GM18520 (cell line): ENCODE results near the gene IFTAP.

Experiments
- ATAC-seq: cut with Tn5 transposase; IDR thresholded peaks from one replicate; pipeline ENCODE4 v1.9.1; 2021; ENCODE audit not compliant: unreplicated experiment

IFTAP gene

GRCh38 chr11:36596880-36597279, 2.6 kb downstream of the IFTAP start:
- no peak for ATAC-seq

DNA sequence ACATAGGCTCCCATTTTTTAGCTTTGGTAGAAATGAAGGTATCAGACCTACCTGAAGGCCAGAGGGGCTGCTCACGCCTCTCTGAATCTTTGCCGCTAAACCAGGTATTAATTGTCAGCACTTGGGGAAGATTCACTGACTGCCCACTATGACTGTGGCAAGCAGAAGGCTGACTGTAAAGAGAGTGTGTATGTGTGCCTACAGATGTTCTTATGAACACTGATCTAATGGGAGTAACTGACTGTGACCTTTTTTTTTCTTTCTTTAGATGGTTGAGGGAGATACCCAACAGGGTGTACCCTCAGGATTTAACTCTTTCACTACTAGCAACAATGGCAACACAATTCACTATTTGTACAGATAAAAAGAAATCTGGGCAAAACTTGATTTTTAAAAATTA, 3.7 kb downstream of the IFTAP start, which contains the start of gene RAG2:
Gene RAG2 (minus strand): TSS at position 186 of the 400 bp plus-strand sequence. CDS start 4,068 bp downstream, outside the sequence.
- ATAC-seq = no peak

DNA sequence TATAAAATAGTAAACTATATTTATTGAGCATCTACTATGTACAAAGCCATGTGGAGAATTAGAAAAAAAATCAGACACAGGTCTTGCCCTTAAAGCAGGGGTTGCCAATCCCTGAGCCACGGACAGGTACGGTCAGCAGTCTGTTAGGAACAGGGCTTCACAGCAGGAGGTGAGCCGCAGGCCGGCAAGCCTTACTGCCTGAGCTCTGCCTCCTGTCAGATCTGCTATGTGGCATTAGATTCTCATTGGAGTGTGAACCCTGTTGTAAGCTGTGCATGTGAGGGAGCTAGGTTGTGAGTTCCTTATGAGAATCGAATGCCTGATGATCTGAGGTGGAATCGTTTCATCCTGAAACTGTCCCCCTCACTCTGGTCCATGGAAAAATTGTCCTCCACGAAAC, 5.9 kb downstream of the IFTAP start:
- ATAC-seq = no peak

- no peak for ATAC-seq
These were observed 6.9 kb downstream of the IFTAP start for GRCh38 chr11:36601155-36601554.

DNA sequence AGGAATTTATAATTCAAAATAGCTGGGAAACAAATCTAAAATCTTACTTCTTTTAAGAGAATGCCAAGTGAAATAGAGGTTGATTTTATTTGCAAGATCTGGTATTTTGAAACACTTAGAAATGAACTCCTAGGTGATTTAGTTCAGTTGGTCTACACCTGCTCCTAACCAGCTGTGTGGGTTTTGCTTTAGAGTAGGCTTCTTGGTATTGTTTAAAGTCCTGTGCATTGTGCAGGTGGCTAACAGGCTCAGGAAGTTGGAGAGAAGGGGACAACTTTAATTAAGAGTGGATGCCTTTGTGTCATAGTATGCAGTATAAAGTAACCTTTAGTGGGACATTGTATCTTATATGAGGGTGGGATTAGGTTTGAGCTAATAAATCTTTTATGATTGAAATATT, 7.8 kb downstream of the IFTAP start:
- ATAC-seq = no peak

DNA sequence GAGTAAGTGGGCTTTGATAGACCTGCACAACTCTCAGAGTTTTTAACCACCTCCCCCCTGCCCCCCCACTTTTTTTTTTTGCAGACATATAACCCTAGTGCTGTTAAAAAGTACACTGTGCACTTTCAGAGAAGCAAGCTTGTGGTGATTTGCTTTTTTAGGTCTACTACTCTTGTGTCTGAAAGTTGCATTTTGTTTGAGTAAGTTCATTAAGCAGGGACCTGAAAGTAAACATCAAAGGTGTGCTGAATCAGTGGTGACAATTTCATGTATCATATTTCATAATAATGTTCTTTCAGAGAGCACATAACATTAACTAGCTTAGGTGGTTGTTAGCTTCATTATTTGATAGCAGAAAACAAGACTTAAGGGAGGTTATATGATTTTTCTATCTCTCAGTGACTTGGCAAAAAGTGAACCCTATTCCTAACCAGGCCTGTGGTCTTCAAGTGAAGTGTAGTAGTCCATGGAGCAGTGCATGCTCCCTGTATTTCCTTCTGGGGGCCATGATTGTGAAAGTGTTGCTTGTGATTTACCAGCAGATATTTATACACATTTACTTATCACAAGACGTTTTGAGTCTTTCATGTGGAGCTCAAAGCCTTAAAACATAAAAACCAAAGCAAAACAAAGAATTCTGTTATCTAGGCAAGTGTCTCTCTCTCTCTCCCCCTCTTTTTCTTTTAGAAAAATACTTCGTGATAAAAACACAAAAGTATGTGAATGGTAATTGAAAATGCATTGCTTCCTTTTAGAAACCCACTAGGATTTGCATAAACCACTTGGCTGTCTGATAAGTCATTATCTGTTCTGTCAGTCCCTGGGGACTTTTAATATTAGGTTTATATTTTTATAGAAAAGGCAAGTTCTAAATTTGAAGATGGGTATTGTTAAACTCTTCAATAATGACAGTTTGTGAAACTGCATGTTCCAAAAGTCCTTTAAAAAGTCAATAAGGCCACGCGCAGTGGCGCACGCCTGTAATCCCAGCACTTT, 11.2 kb downstream of the IFTAP start:
- peak; percentile 45 for ATAC-seq

DNA sequence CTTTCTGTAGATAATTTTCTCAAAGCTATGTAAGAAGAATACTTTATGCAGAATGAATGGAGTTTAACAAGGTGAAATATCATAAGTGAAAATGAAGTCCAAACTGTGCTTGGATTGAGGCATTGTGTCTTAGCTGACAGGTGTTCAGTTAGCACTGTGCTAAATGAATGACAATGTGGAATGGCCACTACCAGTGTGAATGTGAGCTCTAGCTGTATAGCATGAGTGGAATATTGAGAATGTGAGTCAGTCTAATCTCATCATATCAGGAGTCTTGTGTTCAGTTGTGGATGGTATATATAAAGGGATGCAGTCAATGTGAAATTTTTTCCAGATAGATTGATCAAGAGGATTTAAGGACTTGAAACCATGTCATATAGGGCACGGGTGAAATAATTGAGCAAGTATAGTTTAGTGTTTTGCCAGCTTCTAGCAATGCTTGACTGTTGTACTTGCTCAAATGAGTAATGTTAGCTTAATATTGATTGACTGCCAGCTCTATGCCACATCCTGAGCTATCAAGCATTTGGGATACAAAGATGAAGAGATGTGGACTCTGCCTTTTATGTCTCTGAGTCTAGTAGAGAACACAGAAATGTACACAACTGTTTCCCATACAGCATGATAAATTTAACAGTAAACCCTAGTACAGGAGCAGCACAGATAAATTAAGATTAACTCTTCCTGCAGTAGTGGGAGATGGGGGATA, 14.3 kb downstream of the IFTAP start:
- ATAC-seq = no peak

- no peak for ATAC-seq
These were observed 15.1 kb downstream of the IFTAP start for GRCh38 chr11:36609383-36609782.

DNA sequence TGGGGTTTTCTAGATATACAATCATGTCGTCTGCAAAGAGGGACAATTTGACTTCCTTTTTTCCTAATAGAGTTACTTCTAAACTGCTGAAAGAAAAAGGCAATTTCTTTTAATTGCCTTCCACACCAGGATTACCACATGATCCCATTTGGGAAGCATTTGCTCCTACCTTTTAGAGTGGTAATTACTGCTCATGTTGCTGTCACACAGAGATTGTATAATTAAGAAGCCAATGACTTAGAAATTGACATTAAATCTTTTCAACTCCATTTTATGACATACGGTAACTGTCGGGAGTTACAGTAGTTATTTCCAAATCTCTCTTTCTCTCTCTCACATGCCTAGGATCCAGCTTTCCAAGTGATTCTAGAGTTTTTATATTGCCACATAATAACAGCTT, 21.5 kb downstream of the IFTAP start:
- no peak for ATAC-seq

- no peak for ATAC-seq
These were observed 23.5 kb downstream of the IFTAP start for GRCh38 chr11:36617543-36618362.

DNA sequence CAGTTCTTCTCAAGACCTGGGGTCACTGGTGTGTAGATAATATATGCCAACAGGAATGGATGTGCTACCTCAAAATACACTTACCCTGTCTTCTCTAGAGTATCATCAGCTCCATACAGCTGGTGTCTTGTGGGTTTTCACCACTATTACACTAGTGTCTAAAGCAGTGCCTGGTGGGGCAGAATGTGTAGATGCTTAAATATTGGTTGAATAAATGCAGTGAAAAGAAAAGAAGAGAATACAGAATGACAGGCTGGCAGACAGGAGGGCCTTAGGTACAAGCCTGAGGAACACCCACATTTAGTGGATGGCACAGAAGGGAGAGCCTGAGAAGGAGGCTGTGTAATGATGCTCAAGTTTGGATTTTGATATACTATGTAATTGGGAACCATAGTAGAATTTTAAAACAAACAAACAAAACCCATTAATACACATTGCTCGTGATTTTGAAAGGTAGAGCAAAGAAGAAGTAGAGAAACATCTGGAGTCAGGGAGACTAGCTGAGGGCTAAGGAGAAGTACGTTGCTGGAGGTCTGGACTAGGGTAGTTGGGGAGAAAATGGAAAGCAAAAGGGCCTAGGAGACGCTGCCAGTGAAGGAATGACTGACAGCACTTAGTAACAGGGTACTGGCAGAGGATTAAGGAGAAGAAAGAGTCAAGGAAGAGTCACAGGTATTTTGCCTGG, 24.2 kb downstream of the IFTAP start:
- no peak for ATAC-seq

- ATAC-seq = peak; percentile 39
These were observed 25.2 kb downstream of the IFTAP start for GRCh38 chr11:36619502-36619901.

DNA sequence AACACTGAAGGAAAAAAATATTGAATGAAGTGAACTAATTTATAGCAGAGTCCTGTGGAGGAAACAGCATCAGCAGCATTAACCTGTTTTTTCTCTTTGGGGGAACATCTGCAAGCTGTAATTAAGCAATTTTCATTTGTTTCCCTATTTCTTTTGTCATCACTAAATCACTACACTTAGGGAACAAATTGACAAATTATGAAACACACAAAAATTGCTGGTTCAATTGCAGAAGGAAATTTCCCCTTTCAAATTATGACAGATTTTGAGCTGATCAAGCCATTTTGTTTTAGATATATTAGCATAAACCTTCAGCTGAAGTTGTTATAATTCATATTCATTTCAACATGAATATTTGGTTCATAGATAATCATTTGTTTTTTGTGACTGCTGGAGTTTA, 25.9 kb downstream of the IFTAP start:
- no peak for ATAC-seq

GRCh38 chr11:36622431-36623136, 28.3 kb downstream of the IFTAP start:
- no peak for ATAC-seq

DNA sequence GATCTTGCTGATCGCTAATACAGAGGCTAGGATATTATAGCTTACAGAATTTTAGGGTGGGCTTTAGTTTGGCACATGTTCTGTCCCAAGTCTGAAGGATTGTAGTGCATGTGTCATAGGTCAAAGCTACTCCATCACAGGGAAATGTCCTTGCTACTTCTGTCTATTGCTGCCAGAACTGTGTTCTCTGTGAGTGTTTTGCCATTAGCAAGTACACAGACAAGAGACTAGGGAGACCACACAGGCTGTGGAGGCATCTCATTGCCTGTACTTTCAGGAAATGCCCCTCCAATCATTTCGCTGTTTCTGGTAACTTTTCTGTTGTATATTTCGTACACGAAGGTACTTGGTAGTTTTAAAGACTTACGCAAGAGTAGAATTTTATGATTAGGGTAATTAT, 29.2 kb downstream of the IFTAP start:
- ATAC-seq = no peak

DNA sequence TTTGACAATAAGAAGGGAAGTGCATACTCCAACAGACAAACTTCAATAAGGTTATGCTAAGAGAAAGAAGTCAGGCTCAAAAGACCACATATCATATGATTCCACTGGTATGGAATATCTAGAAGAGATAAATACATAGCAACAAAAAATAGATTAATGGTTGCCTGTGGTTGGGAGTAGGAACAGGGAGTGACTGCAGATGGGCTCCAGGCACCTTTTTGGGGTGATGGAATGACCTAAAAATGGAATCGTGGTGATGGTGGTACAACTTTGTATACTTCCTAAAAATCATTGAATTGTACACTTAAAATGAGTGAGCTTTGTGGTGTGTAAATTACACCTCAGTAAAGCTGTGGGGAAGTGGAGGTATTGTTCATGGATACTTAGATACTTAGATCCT, 32.7 kb downstream of the IFTAP start:
- no peak for ATAC-seq

GRCh38 chr11:36627471-36627870, 33.2 kb downstream of the IFTAP start:
- ATAC-seq = no peak

GRCh38 chr11:36628141-36628540, 33.8 kb downstream of the IFTAP start:
- ATAC-seq = no peak

DNA sequence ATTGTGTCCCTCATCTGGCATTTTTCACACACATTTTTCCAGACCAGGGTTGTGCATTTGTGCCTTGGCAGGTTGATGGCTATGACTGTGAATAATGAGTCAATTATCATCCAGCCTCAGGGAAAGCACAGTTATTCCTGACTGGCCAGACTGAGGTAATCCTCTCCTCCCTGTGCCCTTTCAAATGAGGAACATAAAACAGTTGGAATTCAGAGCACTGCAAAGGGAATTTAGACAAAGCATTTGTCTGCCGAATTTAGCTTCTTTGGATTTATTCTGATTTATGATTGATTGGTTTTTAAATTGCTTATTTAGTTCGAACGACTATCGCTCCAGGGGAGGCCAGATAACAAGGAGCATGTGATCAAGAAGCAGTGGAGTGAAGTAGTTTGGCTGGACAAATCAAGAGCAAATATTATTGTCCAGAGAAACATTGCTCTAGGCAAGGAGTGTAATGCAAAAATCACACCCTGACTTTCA, 34.5 kb downstream of the IFTAP start:
- no peak for ATAC-seq

DNA sequence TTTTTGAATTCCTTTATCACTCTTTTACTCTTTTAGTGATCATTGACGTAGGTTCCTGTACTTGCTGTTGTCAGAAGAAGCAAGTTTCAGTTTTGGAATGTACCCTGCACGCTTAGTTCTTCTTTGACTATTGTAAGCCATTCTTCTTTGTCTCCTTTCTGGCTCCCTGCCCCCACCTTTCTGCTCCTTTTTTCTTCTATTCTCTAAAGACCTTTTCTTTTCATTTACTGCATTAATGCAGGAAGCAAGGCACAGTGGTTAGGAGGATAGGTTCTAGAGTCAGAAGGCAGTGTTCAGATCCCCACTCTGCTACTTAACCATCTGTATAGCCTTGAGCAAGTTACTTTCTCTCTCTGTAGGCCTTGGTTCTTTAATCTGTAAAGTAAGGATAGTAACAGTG, 37.5 kb downstream of the IFTAP start:
- ATAC-seq = peak; percentile 51
